Mononuclear cell (primary cell): Measurements from ENCODE around the gene AGMO. TPM values are rescaled to one million over a fixed set of nuclear protein-coding genes. Genes with fewer than 3 reads are reported as not detected.

Experiments used
- H3K27me3 ChIP-seq: 2 replicates; pipeline ENCODE4 v1.6.0; 2011; ENCODE audit warnings: low read length, control low read depth; ENCODE audit not compliant: insufficient read depth
- H3K4me1 ChIP-seq: 2 replicates; pipeline ENCODE4 v1.5.1; 2011; ENCODE audit warnings: mild to moderate bottlenecking, low read length, control low read depth; ENCODE audit not compliant: insufficient read depth
- H3K4me3 ChIP-seq: 2 replicates; pipeline ENCODE4 v1.5.1; 2011; ENCODE audit warnings: mild to moderate bottlenecking, low read length, moderate library complexity
- H3K9me3 ChIP-seq: 2 replicates; pipeline ENCODE4 v1.5.1; 2011; ENCODE audit warnings: low read depth, mild to moderate bottlenecking, control low read depth, low read length
- total RNA-seq: library from RNA; depleted of rRNA; stranded (reverse); fragments of >200 nt; gene quantifications from one replicate; pipeline ENCODE4 v1.2.3, GENCODE V29; 2012

AGMO gene
- total RNA-seq, 1 donor = not detected

GRCh38 chr7:15580604-15581351 lies 19.0 kb upstream of the AGMO start:
- peaks cover 8% of the 10 kb centered on the region for H3K9me3 ChIP-seq
- no peaks in the 10 kb centered on the region for H3K27me3 ChIP-seq
- no peaks in the 10 kb centered on the region for H3K4me1 ChIP-seq
- no peak overlapping the region for H3K4me3 ChIP-seq

- H3K4me1 ChIP-seq = no peaks in the 10 kb centered on the region
- no peaks in the 10 kb centered on the region for H3K9me3 ChIP-seq
- H3K27me3 ChIP-seq = no peaks in the 10 kb centered on the region
- no peak overlapping the region for H3K4me3 ChIP-seq
Measured at GRCh38 chr7:15577600-15577999, 15.8 kb upstream of the AGMO start.

GRCh38 chr7:15571301-15571878 lies 9.6 kb upstream of the AGMO start:
- no peaks in the 10 kb centered on the region for H3K4me1 ChIP-seq
- H3K4me3 ChIP-seq = no peak overlapping the region
- no peaks in the 10 kb centered on the region for H3K9me3 ChIP-seq
- no peaks in the 10 kb centered on the region for H3K27me3 ChIP-seq

GRCh38 chr7:15567652-15568051 lies 5.8 kb upstream of the AGMO start:
- no peak overlapping the region for H3K4me3 ChIP-seq
- H3K9me3 ChIP-seq = no peaks in the 10 kb centered on the region
- no peaks in the 10 kb centered on the region for H3K27me3 ChIP-seq
- no peaks in the 10 kb centered on the region for H3K4me1 ChIP-seq

GRCh38 chr7:15567036-15567435 lies 5.2 kb upstream of the AGMO start:
- no peaks in the 10 kb centered on the region for H3K9me3 ChIP-seq
- H3K4me3 ChIP-seq = no peak overlapping the region
- no peaks in the 10 kb centered on the region for H3K4me1 ChIP-seq
- H3K27me3 ChIP-seq = no peaks in the 10 kb centered on the region

GRCh38 chr7:15566476-15566875 lies 4.7 kb upstream of the AGMO start:
- H3K9me3 ChIP-seq = no peaks in the 10 kb centered on the region
- H3K27me3 ChIP-seq = no peaks in the 10 kb centered on the region
- no peaks in the 10 kb centered on the region for H3K4me1 ChIP-seq
- no peak overlapping the region for H3K4me3 ChIP-seq

- Histone ChIP-seq H3K4me3 (no peak overlapping the region), H3K27me3 (no peaks in the 10 kb centered on the region), H3K4me1 (no peaks in the 10 kb centered on the region), H3K9me3 (no peaks in the 10 kb centered on the region)
Measured at GRCh38 chr7:15560968-15561367, 847 bp downstream of the AGMO start.

GRCh38 chr7:15559416-15559928 lies 2.3 kb downstream of the AGMO start:
- H3K9me3 ChIP-seq = no peaks in the 10 kb centered on the region

GRCh38 chr7:15558756-15559155 lies 3.1 kb downstream of the AGMO start:
- Histone ChIP-seq H3K9me3 (no peaks in the 10 kb centered on the region), H3K4me1 (no peaks in the 10 kb centered on the region), H3K27me3 (no peaks in the 10 kb centered on the region), H3K4me3 (no peak overlapping the region)

More at GRCh38 chr7:15559416-15559928, 2.3 kb downstream of the AGMO start:
- H3K4me3 ChIP-seq = no peak overlapping the region
- no peaks in the 10 kb centered on the region for H3K4me1 ChIP-seq
- no peaks in the 10 kb centered on the region for H3K27me3 ChIP-seq

- Histone ChIP-seq H3K4me1 (no peaks in the 10 kb centered on the region), H3K4me3 (no peak overlapping the region), H3K27me3 (no peaks in the 10 kb centered on the region), H3K9me3 (no peaks in the 10 kb centered on the region)
Measured at GRCh38 chr7:15557686-15558085, 4.1 kb downstream of the AGMO start.

- no peaks in the 10 kb centered on the region for H3K4me1 ChIP-seq
- H3K27me3 ChIP-seq = no peaks in the 10 kb centered on the region
- H3K9me3 ChIP-seq = no peaks in the 10 kb centered on the region
- no peak overlapping the region for H3K4me3 ChIP-seq
Measured at GRCh38 chr7:15557186-15557585, 4.6 kb downstream of the AGMO start.

GRCh38 chr7:15556339-15557105 lies 5.3 kb downstream of the AGMO start:
- Histone ChIP-seq H3K27me3 (no peaks in the 10 kb centered on the region), H3K4me3 (no peak overlapping the region), H3K9me3 (no peaks in the 10 kb centered on the region), H3K4me1 (no peaks in the 10 kb centered on the region)

- Histone ChIP-seq H3K27me3 (no peaks in the 10 kb centered on the region), H3K4me1 (no peaks in the 10 kb centered on the region), H3K4me3 (no peak overlapping the region), H3K9me3 (no peaks in the 10 kb centered on the region)
Measured at GRCh38 chr7:15555381-15555859, 6.4 kb downstream of the AGMO start.

GRCh38 chr7:15554744-15555143 lies 7.1 kb downstream of the AGMO start:
- no peaks in the 10 kb centered on the region for H3K4me1 ChIP-seq
- no peak overlapping the region for H3K4me3 ChIP-seq
- H3K9me3 ChIP-seq = no peaks in the 10 kb centered on the region

GRCh38 chr7:15554081-15554480 lies 7.7 kb downstream of the AGMO start:
- H3K27me3 ChIP-seq = no peaks in the 10 kb centered on the region
- no peaks in the 10 kb centered on the region for H3K9me3 ChIP-seq
- H3K4me3 ChIP-seq = no peak overlapping the region
- no peaks in the 10 kb centered on the region for H3K4me1 ChIP-seq

More at GRCh38 chr7:15554744-15555143, 7.1 kb downstream of the AGMO start:
- no peaks in the 10 kb centered on the region for H3K27me3 ChIP-seq
